PC-3 (cell line): ENCODE results near the gene RPL36A.

Source experiments
- CTCF ChIP-seq: fragments of 300-600 bp; sonication (generic); conservative IDR thresholded peaks from 2 replicates; pipeline ENCODE4 v1.5.1; 2017; ENCODE audit warnings: antibody characterized with exemption, low read depth, mild to moderate bottlenecking, low read length
- EZH2 ChIP-seq: fragments of 300-600 bp; sonication (generic); IDR thresholded peaks from one replicate; pipeline ENCODE4 v1.6.1; 2017; ENCODE audit warnings: antibody characterized with exemption, mild to moderate bottlenecking, low read length; ENCODE audit not compliant: unreplicated experiment
- EZH2phosphoT487 ChIP-seq: fragments of 300-600 bp; sonication (generic); IDR thresholded peaks from 2 replicates; pipeline ENCODE4 v1.6.1; 2018; ENCODE audit warnings: mild to moderate bottlenecking, antibody characterized with exemption, low read length, borderline replicate concordance

DNA sequence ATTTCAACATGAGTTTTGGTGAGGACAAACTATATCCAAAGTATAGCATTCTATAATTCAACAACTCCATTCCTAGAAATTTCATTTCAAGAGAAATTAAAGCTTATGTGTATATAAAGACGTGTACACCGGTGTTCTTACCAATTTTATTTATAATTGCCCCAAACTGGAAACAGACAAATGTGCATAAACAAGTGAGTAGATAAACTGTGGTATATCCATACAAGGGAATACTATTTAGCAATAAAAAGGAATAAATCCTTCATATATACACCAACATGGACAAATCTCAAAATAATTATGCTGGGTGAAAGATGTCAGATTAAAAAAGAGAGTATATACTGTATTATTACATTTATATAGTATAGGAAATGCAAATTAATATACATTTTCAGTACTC is 37.1 kb downstream of the RPL36A start:
- TF ChIP-seq EZH2phosphoT487 (no peak), CTCF (no peak), EZH2 (no peak)
